Astrocyte (in vitro differentiated cells and primary cell): Measurements from ENCODE around the gene C1orf198. TPM values are rescaled to one million over a fixed set of nuclear protein-coding genes. Genes with fewer than 3 reads are reported as not detected.

Source experiments
- DNase-seq: peaks from one replicate; pipeline ENCODE4 v3.0.0-alpha.2; 2010; ENCODE audit warnings: low read depth
- FAIRE-seq: peaks from 2 replicates; lab custom pipeline; 2011; peaks lifted over from hg19 to GRCh38; lab: Jason Lieb, UNC
- H2AFZ ChIP-seq: 2 replicates; pipeline ENCODE4 v1.6.0; 2012; ENCODE audit warnings: low read depth, low read length, inconsistent platforms
- H3K27ac ChIP-seq: 2 replicates; pipeline ENCODE4 v1.5.1; 2011; ENCODE audit warnings: low read depth, low read length, inconsistent platforms
- H3K27me3 ChIP-seq: 2 replicates; pipeline ENCODE4 v1.6.0; 2011; ENCODE audit warnings: low read length, inconsistent platforms; ENCODE audit not compliant: insufficient read depth
- H3K36me3 ChIP-seq: 2 replicates; pipeline ENCODE4 v1.5.1; 2011; ENCODE audit warnings: low read length, inconsistent platforms; ENCODE audit not compliant: insufficient read depth
- H3K4me1 ChIP-seq: 2 replicates; pipeline ENCODE4 v1.5.1; 2011; ENCODE audit warnings: low read length, inconsistent platforms; ENCODE audit not compliant: insufficient read depth
- H3K4me2 ChIP-seq: 2 replicates; pipeline ENCODE4 v1.6.0; 2012; ENCODE audit warnings: low read length, inconsistent platforms
- H3K4me3 ChIP-seq: 2 replicates; pipeline ENCODE4 v1.5.1; 2011; ENCODE audit warnings: low read depth, mild to moderate bottlenecking, low read length, inconsistent platforms; ENCODE audit not compliant: insufficient read depth
- H3K79me2 ChIP-seq: 2 replicates; pipeline ENCODE4 v1.6.0; 2012; ENCODE audit warnings: mild to moderate bottlenecking, low read length, inconsistent platforms; ENCODE audit not compliant: insufficient read depth
- H3K9ac ChIP-seq: 2 replicates; pipeline ENCODE4 v1.6.0; 2012; ENCODE audit warnings: mild to moderate bottlenecking, low read length, inconsistent platforms
- H3K9me3 ChIP-seq: 2 replicates; pipeline ENCODE4 v1.5.1; 2012; ENCODE audit warnings: low read depth, mild to moderate bottlenecking, low read length, inconsistent platforms; ENCODE audit not compliant: insufficient read depth
- H4K20me1 ChIP-seq: 2 replicates; pipeline ENCODE4 v1.6.0; 2012; ENCODE audit warnings: low read length, inconsistent platforms; ENCODE audit not compliant: insufficient read depth
- H3K27ac Mint-ChIP-seq: one replicate; pipeline ENCODE4 v1.8.0; 2021; ENCODE audit warnings: mild to moderate bottlenecking, mixed read lengths; ENCODE audit not compliant: unreplicated experiment
- H3K27me3 Mint-ChIP-seq: one replicate; pipeline ENCODE4 v1.8.0; 2021; ENCODE audit warnings: low read depth, mixed read lengths; ENCODE audit not compliant: unreplicated experiment
- H3K36me3 Mint-ChIP-seq: one replicate; pipeline ENCODE4 v1.8.0; 2021; ENCODE audit warnings: low read depth, mixed read lengths; ENCODE audit not compliant: unreplicated experiment
- H3K4me1 Mint-ChIP-seq: one replicate; pipeline ENCODE4 v1.8.0; 2021; ENCODE audit warnings: low read depth, mixed read lengths; ENCODE audit not compliant: unreplicated experiment
- H3K4me3 Mint-ChIP-seq: one replicate; pipeline ENCODE4 v1.8.0; 2021; ENCODE audit warnings: mild to moderate bottlenecking, moderate library complexity, mixed read lengths; ENCODE audit not compliant: unreplicated experiment
- H3K9me3 Mint-ChIP-seq: one replicate; pipeline ENCODE4 v1.8.0; 2021; ENCODE audit warnings: mild to moderate bottlenecking, mixed read lengths; ENCODE audit not compliant: unreplicated experiment
- EZH2 ChIP-seq: IDR thresholded peaks from 2 replicates; pipeline ENCODE4 v1.6.1; 2012; ENCODE audit warnings: mild to moderate bottlenecking, low read length, inconsistent platforms; ENCODE audit not compliant: insufficient read depth
- total RNA-seq: library from RNA; stranded (reverse); gene quantifications from 2 replicates; pipeline ENCODE4 v1.2.1, GENCODE V29; 2021
- TF ChIP-seq, protein P1 (sequence below): IDR thresholded peaks from 2 replicates; pipeline ENCODE4 v1.5.1; 2011; ENCODE audit warnings: low read depth, mild to moderate bottlenecking, inconsistent platforms, low read length, moderate library complexity; ENCODE audit not compliant: insufficient read depth

The C1orf198 gene
- total RNA-seq, 1 donor from 2014 or later = 102 TPM

DNA sequence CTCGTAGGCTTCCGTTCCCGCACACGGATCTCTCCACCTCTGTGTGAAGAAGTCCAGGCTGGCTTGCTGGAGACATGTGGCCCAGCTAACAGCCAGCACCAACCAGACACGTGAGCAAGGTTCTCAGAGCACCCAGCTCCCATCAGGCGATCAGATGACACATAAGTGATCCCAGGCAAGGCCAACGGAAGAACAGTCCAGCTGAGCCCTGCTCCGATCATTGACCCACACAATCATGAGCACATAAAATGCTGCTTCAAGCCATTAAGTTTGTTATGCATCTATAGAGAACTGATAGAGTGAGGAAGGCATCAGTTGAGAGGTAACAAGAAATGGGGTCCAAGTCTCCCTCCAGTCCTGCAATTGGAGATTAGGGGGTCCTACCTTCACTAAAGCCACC lies 15.4 kb downstream of the C1orf198 start:
- Mint-ChIP-seq H3K36me3 (peaks cover 47% of the 10 kb centered on the region), H3K27me3 (no peaks in the 10 kb centered on the region), H3K4me3 (peak overlapping the region; percentile 2), H3K9me3 (peaks cover 4% of the 10 kb centered on the region), H3K27ac (no peak overlapping the region), H3K4me1 (peaks cover 88% of the 10 kb centered on the region)
- DNase-seq = no peak
- H3K4me3 ChIP-seq = no peak overlapping the region
- H2AFZ ChIP-seq = no peak overlapping the region
- H3K36me3 ChIP-seq = peaks cover 28% of the 10 kb centered on the region
- peaks cover 10% of the 10 kb centered on the region for H4K20me1 ChIP-seq
- no peak overlapping the region for H3K27ac ChIP-seq
- H3K9ac ChIP-seq = no peak overlapping the region
- no peaks in the 10 kb centered on the region for H3K27me3 ChIP-seq
- H3K4me2 ChIP-seq = no peak overlapping the region
- FAIRE-seq = no peak
- H3K9me3 ChIP-seq = peaks cover 3% of the 10 kb centered on the region
- peaks cover 72% of the 10 kb centered on the region for H3K4me1 ChIP-seq
- peaks cover 78% of the 10 kb centered on the region for H3K79me2 ChIP-seq
- no peak for TF ChIP-seq EZH2
- TF ChIP-seq, protein P1, sequence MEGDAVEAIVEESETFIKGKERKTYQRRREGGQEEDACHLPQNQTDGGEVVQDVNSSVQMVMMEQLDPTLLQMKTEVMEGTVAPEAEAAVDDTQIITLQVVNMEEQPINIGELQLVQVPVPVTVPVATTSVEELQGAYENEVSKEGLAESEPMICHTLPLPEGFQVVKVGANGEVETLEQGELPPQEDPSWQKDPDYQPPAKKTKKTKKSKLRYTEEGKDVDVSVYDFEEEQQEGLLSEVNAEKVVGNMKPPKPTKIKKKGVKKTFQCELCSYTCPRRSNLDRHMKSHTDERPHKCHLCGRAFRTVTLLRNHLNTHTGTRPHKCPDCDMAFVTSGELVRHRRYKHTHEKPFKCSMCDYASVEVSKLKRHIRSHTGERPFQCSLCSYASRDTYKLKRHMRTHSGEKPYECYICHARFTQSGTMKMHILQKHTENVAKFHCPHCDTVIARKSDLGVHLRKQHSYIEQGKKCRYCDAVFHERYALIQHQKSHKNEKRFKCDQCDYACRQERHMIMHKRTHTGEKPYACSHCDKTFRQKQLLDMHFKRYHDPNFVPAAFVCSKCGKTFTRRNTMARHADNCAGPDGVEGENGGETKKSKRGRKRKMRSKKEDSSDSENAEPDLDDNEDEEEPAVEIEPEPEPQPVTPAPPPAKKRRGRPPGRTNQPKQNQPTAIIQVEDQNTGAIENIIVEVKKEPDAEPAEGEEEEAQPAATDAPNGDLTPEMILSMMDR = no peak

DNA sequence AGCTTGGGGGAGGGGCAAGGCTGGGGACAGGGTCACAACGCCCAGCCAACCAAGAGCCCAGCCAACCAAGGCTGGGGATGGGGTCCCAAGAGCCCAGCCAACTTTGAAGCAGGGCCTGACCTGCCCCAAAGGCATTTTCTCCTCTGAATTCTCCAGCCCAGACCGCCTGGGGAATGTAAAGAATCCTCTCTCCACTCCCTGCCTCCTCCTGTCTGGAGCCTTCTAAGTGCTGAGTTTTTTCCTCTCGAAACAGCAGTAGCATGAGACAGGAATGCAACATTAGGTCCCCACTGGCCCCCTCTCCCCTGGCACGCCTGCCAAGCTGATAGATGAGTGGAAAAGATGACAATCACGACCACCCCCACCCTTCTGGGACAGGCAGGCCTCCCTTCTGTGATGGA lies 17.0 kb downstream of the C1orf198 start:
- H3K4me3 Mint-ChIP-seq = peak overlapping the region; percentile 42
- Histone ChIP-seq H3K79me2 (peaks cover 81% of the 10 kb centered on the region), H3K9ac (peak overlapping the region; percentile 66), H3K27me3 (no peaks in the 10 kb centered on the region), H3K4me3 (no peak overlapping the region), H3K4me1 (peaks cover 58% of the 10 kb centered on the region), H2AFZ (no peak overlapping the region), H3K9me3 (peaks cover 3% of the 10 kb centered on the region), H3K4me2 (peak overlapping the region; percentile 72), H4K20me1 (peaks cover 10% of the 10 kb centered on the region), H3K27ac (peak overlapping the region; percentile 87), H3K36me3 (peaks cover 28% of the 10 kb centered on the region)
- peaks cover 4% of the 10 kb centered on the region for H3K9me3 Mint-ChIP-seq
- H3K4me1 Mint-ChIP-seq = peaks cover 81% of the 10 kb centered on the region
- peaks cover 54% of the 10 kb centered on the region for H3K36me3 Mint-ChIP-seq
- DNase-seq = peak; percentile 90
- H3K27ac Mint-ChIP-seq = peak overlapping the region; percentile 97
- no peak for TF ChIP-seq EZH2
- TF ChIP-seq, protein P1 = no peak
- no peaks in the 10 kb centered on the region for H3K27me3 Mint-ChIP-seq
- FAIRE-seq = peak; percentile 17

DNA sequence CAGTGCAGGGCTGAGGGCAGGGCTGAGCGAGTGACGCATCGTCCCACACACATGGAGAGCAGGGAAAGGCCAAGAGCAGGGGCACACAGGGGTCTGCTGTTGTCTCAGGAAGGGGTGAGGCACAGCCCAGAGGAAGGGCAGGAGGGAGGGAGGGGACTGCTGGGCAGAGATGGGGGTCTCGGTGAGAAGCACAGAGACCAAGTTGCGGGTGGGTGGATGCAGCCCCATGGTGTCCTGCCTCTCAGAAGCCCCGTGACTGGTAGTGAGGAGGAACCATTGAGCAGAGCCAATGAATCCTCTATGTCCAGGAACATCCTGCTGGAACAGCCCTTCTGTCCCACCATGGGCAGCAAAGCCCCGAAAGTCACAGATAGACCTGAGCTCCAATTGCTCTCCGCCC lies 17.8 kb downstream of the C1orf198 start:
- peak overlapping the region; percentile 87 for H3K27ac ChIP-seq
- DNase-seq = no peak
- peaks cover 50% of the 10 kb centered on the region for H3K36me3 Mint-ChIP-seq
- no peak for TF ChIP-seq EZH2
- TF ChIP-seq, protein P1 = no peak
- peaks cover 4% of the 10 kb centered on the region for H3K9me3 Mint-ChIP-seq
- peaks cover 28% of the 10 kb centered on the region for H3K36me3 ChIP-seq
- H4K20me1 ChIP-seq = peaks cover 10% of the 10 kb centered on the region
- peak overlapping the region; percentile 72 for H3K4me2 ChIP-seq
- no peak overlapping the region for H3K4me3 ChIP-seq
- H3K9ac ChIP-seq = peak overlapping the region; percentile 66
- H2AFZ ChIP-seq = no peak overlapping the region
- no peaks in the 10 kb centered on the region for H3K27me3 ChIP-seq
- peak overlapping the region; percentile 65 for H3K4me3 Mint-ChIP-seq
- H3K27ac Mint-ChIP-seq = peak overlapping the region; percentile 97
- H3K79me2 ChIP-seq = peaks cover 80% of the 10 kb centered on the region
- H3K27me3 Mint-ChIP-seq = no peaks in the 10 kb centered on the region
- H3K4me1 Mint-ChIP-seq = peaks cover 80% of the 10 kb centered on the region
- H3K4me1 ChIP-seq = peaks cover 51% of the 10 kb centered on the region
- H3K9me3 ChIP-seq = peaks cover 3% of the 10 kb centered on the region
- FAIRE-seq = no peak
